HG03159 (cell line): Measurements from ENCODE around the gene WDR83.
"Not testable (repeated sequence)": the region's sequence is repeated elsewhere in the genome, so short reads cannot be mapped to it uniquely, and the experiment has no call there.

Experiments used
- ATAC-seq: cut with Tn5 transposase; IDR thresholded peaks from one replicate; pipeline ENCODE4 v1.9.1; 2021; ENCODE audit warnings: mild to moderate bottlenecking, moderate library complexity; ENCODE audit not compliant: unreplicated experiment

Gene WDR83

DNA sequence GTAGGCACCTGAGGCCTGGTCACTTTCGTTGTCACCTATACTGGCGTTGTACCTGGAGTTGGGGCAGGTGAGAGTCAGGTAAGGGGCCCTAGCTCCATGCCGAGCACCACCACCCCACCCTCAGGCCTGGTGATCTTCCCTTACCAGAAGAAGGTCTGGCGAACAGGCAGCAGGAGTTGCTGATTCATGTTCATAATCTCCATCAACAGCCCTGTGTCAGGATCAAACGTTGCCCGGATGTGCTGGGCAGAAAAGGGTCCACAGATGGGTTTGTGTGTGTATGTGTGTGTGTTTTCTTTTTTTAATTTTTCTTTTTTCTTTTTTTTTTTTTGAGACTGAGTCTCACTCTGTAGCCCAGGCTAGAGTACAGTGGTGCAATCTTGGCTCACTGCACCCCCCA, 14.4 kb upstream of the WDR83 start:
- no peak for ATAC-seq

GRCh38 chr19:12655546-12655945, 11.1 kb upstream of the WDR83 start:
- ATAC-seq = no peak

- no peak for ATAC-seq
Observed at GRCh38 chr19:12656899-12657571, 9.6 kb upstream of the WDR83 start.

- ATAC-seq = no peak
Observed at GRCh38 chr19:12657966-12658365, 8.6 kb upstream of the WDR83 start.

DNA sequence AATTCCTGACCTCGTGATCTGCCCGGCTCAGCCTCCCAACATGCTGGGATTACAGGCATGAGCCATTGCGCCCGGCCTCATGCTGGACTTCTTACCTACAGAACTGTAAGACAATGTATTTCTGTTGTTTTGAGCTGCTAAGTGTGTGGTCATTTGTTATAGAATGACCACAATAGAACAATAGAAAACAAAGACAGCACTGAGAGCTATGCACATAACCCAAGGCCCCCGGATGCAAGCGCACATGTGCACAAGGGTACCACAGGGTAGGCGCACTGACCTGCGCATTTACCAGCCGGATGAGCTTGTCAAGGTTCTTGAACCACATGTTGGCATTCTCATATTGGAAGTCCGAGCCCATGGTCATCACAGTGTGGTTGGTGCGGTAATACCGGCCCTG, 5.6 kb upstream of the WDR83 start:
- ATAC-seq = no peak

GRCh38 chr19:12664406-12665280, 2.0 kb upstream of the WDR83 start:
- ATAC-seq = no peak

DNA sequence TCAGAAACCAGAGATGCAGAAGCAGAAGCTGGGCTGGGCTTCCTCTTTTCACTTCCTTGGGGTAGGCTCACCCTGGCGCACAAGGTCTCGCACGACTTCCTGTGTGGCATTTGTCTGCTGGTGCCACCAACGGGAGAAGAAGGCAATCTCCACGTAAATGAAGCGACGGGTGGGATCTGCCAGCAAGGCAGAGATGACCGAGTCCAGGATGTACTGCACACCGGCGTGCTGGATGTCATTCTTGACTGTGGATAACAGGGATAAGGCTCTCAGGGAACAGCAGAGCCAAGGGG, 1.4 kb upstream of the WDR83 start:
- no peak for ATAC-seq

- no peak for ATAC-seq
Observed at GRCh38 chr19:12665671-12666264, 839 bp upstream of the WDR83 start.

- ATAC-seq = no peak
Observed at GRCh38 chr19:12667731-12668302, 1.2 kb downstream of the WDR83 start.

DNA sequence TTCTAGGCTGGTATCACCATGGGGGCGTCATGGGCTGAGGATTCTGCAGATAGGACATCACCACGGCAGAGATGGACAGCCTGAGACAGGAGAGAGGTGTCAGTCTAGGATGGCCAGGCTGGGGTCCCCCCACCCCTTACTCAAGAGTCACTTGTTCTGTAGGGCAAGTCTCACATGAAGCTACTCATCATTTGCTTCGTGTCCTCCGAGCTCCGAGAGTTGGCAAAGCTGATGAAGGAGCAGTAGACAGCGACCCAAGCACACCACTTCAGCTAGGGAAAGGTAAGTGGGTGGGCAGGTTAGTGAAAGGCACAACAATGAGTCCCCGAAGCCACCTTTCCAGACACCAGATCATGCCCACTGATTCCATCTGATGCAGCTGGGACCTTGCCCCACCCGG, 1.7 kb downstream of the WDR83 start:
- ATAC-seq = no peak

DNA sequence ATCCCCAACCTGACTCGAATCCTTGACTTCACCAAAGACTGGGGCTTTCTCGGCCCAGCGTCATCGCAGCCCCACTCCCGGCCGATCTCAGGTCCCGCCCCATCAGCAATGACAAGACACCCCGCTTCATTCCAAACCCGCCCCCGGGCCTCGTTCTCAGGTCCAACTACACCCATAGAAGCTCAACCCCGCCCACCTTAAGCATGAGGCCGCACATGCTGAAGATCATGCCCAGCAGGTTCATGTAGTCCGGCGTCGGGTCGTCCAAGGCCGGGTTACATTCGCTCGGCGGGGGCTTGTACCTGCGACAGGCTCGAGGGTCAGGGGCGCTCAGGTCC, 2.3 kb downstream of the WDR83 start:
- ATAC-seq = no peak

GRCh38 chr19:12669270-12670158, 2.9 kb downstream of the WDR83 start:
- ATAC-seq = no peak

- no peak for ATAC-seq
Observed at GRCh38 chr19:12670159-12670928, 3.7 kb downstream of the WDR83 start.

DNA sequence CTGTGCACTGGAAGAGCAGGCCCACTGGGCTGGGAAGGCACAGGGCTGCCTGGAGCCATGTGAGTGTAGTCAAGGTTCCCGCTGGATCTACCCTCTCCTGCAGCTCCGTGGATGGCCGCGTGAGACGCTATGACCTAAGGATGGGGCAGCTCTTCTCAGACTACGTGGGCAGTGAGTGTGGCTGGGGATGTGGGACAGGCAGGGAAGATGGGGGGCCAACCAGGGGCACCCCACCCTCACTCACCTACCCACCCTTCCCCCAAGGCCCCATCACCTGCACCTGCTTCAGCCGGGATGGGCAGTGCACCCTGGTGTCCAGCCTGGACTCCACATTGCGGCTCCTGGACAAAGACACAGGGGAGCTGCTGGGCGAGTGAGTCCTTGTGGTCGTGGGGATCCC, 6.1 kb downstream of the WDR83 start:
- no peak for ATAC-seq

- ATAC-seq = no peak
Observed at GRCh38 chr19:12675399-12675798, 8.8 kb downstream of the WDR83 start.

- ATAC-seq = no peak
Observed at GRCh38 chr19:12675940-12676339, 9.3 kb downstream of the WDR83 start.

DNA sequence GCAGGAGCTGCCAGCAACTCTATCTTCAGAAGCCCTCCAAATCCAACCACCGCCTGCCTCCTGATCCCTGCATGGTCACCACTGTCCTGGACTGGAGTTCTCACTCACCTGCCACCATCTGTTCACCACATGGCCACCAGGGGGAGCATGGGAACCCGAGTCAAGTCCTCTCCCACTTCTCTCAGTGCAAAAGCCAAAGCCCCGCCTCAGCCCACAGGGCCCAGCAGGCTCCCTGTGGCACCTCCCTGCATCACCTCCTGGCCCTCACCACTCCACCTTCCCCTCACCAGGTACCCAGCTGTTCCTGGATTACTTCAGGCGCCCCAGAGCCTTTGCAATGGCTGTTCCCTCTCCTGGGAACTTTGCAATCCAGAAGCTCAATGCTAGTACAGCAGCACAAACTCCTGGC, 9.8 kb downstream of the WDR83 start:
- ATAC-seq = no peak

- ATAC-seq = no peak
Observed at GRCh38 chr19:12676928-12677327, 10.3 kb downstream of the WDR83 start.

DNA sequence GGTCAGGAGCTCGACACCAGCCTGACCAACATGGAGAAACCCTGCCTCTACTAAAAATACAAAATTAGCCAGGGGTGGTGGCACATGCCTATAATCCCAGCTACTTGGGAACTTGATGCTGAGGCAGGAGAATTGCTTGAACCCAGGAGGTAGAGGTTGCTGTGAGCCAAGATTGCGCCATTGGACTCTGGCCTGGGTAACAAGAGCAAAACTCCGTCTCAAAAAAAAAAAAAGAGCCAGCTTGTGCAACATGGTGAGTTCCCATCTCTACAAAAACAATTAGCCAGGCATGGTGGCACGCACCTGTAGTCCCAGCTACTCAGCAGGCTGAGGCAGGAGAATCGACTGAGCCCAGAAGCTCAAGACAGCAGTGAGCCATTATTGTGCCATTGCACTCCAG, 11.4 kb downstream of the WDR83 start:
- not testable (repeated sequence) for ATAC-seq

- ATAC-seq = no peak
Observed at GRCh38 chr19:12680034-12680433, 13.4 kb downstream of the WDR83 start.
